HUES64 (cell line): ENCODE data around the gene ASAP2.
A peak's percentile ranks its signal among the peaks of the same experiment; 100 is the strongest.

Experiments used
- H3K27ac ChIP-seq: 2 replicates; pipeline ENCODE4 v1.7.0; 2013; ENCODE audit warnings: low read depth, low read length, inconsistent platforms
- H3K27me3 ChIP-seq: 2 replicates; pipeline ENCODE4 v1.6.1; 2013; ENCODE audit warnings: mild to moderate bottlenecking, low read length; ENCODE audit not compliant: insufficient read depth
- H3K36me3 ChIP-seq: 2 replicates; pipeline ENCODE4 v1.6.1; 2013; ENCODE audit warnings: mild to moderate bottlenecking, low read length; ENCODE audit not compliant: insufficient read depth
- H3K4me1 ChIP-seq: 2 replicates; pipeline ENCODE4 v1.6.1; 2013; ENCODE audit warnings: mild to moderate bottlenecking, low read length, moderate library complexity; ENCODE audit not compliant: insufficient read depth
- H3K4me3 ChIP-seq: 2 replicates; pipeline ENCODE4 v1.5.1; 2013; ENCODE audit warnings: mild to moderate bottlenecking, low read length, moderate library complexity
- H3K9ac ChIP-seq: 2 replicates; pipeline ENCODE4 v1.6.1; 2013; ENCODE audit warnings: mild to moderate bottlenecking, low read depth, low read length
- H3K9me3 ChIP-seq: 2 replicates; pipeline ENCODE4 v1.6.1; 2013; ENCODE audit warnings: low read depth, low read length; ENCODE audit not compliant: insufficient read depth
- WGBS: fragments of 150-250, 120-280 bp; methylation state at CpG from one replicate; pipeline ENCODE4 v1.1.7; 2013; ENCODE audit warnings: missing lambda C conversion rate; 5-methylcytosine and 5-hydroxymethylcytosine counted together

The ASAP2 gene

DNA sequence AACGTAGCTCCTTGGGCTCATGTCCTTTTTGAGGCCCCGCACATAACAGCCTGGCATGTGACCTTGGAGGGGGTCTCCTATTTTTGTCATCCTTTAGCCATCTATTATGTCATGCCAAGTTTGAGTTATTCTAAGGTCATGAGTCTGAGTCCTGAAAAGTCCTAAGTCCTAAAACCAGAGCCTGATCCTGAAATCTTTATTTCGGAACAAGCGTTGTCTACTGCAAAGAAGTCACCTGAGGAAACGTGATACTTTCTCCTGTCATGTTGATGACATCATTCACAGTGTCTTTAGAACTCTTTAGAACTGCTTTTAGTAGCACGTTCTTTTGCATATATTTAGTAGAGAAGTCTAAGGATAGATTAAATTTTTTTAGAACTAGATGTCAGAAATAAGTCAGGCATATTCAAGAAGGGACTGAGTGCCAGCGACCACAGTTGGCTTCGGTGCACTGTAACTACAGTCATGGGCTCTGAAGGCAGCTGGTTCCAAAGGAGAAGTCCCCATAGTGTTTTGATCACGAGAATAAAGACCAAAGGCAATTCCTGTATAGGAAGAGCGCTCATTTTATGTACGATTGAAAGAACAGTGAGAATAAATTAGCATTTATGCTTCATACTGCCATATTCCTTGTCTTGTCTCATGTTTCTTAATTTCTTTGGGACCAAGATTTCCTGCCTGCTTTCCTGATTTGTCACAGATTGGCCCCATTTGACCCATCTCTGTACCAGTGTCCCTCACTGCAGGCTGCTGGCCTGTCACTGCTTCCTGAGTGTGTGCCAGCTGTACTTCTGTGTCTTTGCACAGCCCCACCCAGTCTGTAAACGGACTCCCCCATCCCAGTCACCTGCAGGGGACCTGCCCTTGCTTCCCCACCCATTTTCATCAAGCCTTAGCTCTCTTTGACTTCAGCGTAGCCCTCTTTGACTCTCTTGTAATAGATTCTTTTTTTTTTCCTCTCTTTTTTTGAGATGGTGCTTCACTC, 75.8 kb downstream of the ASAP2 start:
- no peak overlapping the region for H3K4me3 ChIP-seq
- no peak overlapping the region for H3K9ac ChIP-seq
- H3K36me3 ChIP-seq = no peaks in the 10 kb centered on the region
- WGBS = 93% methylated on average over 13 of the region's 13 CpGs
- H3K27me3 ChIP-seq = no peaks in the 10 kb centered on the region
- H3K9me3 ChIP-seq = no peaks in the 10 kb centered on the region
- no peak overlapping the region for H3K27ac ChIP-seq
- no peaks in the 10 kb centered on the region; the same call in 1 of the 2 replicates for H3K4me1 ChIP-seq

DNA sequence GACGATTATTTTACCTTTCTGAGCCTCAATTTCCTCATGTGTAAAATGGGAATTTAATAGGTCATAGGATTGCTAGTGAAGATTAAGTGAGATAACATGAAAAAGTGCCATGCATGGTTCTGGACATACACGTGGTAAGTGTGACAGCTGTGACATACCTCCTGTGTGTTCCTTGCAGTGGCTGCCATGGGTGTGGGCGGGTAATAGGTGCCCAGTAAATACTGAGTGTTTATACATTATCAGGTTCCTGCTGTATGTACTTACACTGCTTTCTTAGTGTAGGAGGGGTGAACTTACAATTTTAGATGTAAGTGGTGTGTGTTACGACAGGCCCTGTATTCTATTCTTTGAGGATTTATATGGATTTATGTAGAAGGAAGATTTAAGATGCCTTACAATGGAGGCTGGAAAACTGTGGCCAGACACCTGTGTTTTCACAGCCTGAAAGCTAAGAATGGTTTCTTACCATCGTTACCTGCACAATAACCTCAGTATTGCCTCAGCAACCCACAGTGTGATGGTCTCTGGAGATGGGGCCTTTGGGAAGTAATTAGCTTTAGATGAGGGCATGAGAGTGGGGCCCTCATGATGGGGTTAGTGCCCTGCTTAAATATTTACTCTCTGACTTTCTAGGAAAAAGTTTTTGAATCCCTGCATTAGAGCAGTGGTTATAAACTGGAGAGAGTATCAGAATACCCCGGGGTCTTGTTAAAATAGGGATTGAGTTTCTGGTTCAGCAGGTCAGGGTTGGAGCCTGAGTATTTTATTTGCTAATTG, 78.1 kb downstream of the ASAP2 start:
- Histone ChIP-seq H3K36me3 (no peaks in the 10 kb centered on the region), H3K27ac (no peak overlapping the region)

DNA sequence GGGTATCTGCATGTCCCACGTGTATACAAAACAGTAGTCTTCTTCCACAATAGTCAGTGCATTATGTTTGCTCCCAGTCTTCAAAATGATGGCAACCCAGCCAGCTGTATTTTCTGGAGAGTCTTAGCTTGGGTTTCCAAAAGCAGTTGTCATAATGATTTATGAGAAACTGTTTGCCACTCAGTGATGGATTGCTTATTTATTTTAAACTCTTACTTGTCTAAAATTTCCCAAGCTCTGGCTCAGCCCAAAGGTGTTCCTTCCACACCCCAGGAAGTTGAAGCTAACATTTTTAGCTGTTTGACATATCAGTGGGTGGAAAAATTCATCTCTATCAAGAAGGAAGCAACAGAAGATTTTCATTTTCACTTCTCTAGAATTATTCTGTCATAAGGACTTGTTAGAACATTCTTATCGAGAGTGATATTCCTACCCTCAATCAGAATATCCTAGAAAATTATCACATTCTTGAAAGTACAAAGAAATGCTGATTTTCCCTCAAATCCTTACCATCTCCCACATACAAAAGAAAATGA, 78.8 kb downstream of the ASAP2 start:
- Histone ChIP-seq H3K4me3 (no peak overlapping the region), H3K27ac (no peak overlapping the region), H3K4me1 (peaks cover 21% of the 10 kb centered on the region), H3K27me3 (no peaks in the 10 kb centered on the region), H3K9me3 (no peaks in the 10 kb centered on the region), H3K36me3 (no peaks in the 10 kb centered on the region), H3K9ac (no peak overlapping the region)
- WGBS = 87% methylated on average over 2 of the region's 2 CpGs

More for the DNA sequence above, 78.1 kb downstream of the ASAP2 start:
- H3K4me1 ChIP-seq = peaks cover 18% of the 10 kb centered on the region
- no peak overlapping the region for H3K4me3 ChIP-seq
- no peaks in the 10 kb centered on the region for H3K27me3 ChIP-seq
- H3K9ac ChIP-seq = no peak overlapping the region
- 94% methylated on average over 6 of the region's 6 CpGs for WGBS
- H3K9me3 ChIP-seq = no peaks in the 10 kb centered on the region

DNA sequence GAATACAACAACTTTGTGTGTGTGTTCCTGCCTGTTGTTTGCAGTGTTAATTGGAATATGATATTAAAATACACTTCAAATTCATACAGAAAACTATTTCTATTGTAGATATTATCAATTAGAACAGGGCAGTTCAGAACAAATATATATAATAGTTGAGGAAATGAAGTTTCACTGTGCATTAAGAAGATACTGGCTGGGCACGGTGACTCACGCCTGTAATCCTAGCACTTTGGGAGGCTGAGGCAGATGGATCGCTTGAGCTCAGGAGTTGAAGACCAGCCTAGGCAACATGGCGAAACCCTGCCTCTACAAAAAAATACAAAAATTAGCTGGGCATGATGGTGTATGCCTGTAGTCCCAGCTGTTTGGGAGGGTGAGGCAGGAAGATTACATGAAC, 79.3 kb downstream of the ASAP2 start:
- Histone ChIP-seq H3K9me3 (no peaks in the 10 kb centered on the region), H3K9ac (no peak overlapping the region), H3K4me3 (no peak overlapping the region), H3K36me3 (no peaks in the 10 kb centered on the region), H3K4me1 (peaks cover 21% of the 10 kb centered on the region), H3K27me3 (no peaks in the 10 kb centered on the region), H3K27ac (no peak overlapping the region)
- 93% methylated on average over 3 of the region's 4 CpGs for WGBS

DNA sequence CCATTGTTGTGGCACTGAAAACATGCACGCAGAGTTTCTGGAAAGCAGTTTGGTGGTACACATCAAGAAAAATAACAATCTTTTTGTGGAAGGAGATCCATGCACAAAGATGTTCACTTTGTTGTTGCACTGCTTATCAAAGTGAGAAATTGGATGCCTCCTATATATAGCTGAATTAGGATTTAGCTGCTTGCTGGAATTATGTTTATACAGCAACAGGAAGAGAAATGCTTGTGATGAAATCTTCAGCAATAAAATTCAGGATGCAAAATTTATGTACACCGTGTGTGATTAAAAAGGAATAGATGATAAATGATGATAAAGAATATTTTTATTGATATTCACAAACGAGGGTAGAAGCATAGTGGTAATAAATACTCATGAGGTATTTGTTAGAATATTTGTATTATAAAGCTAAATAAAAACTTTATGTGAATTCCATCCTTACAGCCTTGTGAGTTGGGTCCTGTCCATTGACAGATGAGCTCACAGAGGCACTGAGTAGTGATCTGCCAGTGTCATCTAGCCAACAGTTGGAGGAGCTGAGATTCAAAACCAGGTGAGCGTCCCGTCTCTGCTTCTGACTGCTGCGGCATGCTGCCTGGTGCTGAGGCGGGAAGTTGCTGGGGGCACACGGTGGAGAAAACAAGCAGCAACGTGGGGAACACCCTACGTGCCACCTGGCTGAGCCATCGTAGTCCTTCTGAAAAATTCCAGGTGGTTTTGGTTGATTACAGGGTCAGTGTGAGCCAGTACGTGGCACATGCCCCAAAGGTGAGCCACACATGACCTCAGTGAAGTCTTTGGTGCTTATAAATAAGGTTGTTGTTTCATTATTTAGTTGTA, 80.2 kb downstream of the ASAP2 start:
- Histone ChIP-seq H3K27ac (no peak overlapping the region), H3K9me3 (no peaks in the 10 kb centered on the region), H3K27me3 (no peaks in the 10 kb centered on the region), H3K4me3 (no peak overlapping the region), H3K9ac (no peak overlapping the region), H3K4me1 (peaks cover 21% of the 10 kb centered on the region), H3K36me3 (no peaks in the 10 kb centered on the region)
- 94% methylated on average over 12 of the region's 12 CpGs for WGBS

DNA sequence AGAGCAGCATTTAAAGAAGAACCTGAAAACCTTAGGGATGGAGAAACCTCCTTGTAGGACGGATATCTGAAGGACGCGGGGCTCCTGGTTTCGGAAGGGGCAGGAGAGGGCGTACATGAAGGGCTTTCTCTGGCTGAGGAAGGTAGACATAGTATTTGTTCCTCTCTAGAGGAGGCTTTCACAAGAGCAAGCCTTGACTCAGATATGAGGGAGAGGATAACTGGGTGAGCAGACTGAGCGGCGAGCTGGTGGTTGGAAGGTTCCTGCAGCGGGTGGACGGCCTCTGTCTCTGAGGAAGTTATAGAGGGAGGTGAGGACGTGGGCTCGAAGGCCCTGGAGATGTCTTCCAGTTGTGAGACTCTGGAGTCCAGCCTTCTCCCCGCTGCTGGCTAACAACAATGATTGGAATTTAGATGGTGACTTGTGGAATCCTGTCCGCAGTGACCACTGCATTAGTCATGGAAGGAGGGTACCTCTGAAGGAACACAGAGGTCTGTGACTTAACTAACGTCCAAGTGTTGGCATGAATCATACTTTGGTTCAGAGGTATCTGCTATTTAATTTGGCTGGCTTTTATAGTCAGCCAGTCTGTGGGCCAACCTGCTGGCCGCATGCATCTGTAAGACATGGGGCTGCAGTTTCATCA, 80.9 kb downstream of the ASAP2 start:
- 93% methylated on average over 15 of the region's 15 CpGs for WGBS
- no peak overlapping the region for H3K9ac ChIP-seq
- H3K27ac ChIP-seq = no peak overlapping the region
- H3K36me3 ChIP-seq = no peaks in the 10 kb centered on the region
- no peak overlapping the region for H3K4me3 ChIP-seq
- no peaks in the 10 kb centered on the region for H3K27me3 ChIP-seq
- no peaks in the 10 kb centered on the region for H3K9me3 ChIP-seq
- H3K4me1 ChIP-seq = peaks cover 21% of the 10 kb centered on the region

DNA sequence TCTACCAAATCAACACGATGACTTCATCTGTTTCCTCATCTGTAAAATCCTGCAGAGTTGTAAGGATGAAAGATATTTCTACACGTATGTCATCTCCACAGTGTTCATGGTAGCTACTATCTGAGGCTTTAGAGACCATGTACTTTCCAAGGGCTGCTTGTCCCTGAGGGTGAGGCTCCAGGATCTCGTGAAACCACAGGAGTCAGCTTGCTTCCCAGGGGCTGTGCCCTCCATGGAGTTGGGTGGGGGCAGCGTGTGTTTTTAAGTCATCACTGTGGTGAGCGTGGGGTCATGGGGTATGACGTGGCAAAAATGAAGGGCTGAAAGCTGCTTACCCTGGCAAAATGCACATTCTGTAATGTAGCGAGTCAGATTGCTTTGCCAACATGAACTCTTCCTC, 81.6 kb downstream of the ASAP2 start:
- H3K9me3 ChIP-seq = no peaks in the 10 kb centered on the region
- H3K27me3 ChIP-seq = no peaks in the 10 kb centered on the region
- WGBS = 90% methylated on average over 7 of the region's 7 CpGs
- H3K9ac ChIP-seq = no peak overlapping the region
- no peak overlapping the region for H3K4me3 ChIP-seq
- H3K27ac ChIP-seq = peak overlapping the region; percentile 54; the same call in 1 of the 2 replicates
- H3K4me1 ChIP-seq = peaks cover 21% of the 10 kb centered on the region
- no peaks in the 10 kb centered on the region for H3K36me3 ChIP-seq

DNA sequence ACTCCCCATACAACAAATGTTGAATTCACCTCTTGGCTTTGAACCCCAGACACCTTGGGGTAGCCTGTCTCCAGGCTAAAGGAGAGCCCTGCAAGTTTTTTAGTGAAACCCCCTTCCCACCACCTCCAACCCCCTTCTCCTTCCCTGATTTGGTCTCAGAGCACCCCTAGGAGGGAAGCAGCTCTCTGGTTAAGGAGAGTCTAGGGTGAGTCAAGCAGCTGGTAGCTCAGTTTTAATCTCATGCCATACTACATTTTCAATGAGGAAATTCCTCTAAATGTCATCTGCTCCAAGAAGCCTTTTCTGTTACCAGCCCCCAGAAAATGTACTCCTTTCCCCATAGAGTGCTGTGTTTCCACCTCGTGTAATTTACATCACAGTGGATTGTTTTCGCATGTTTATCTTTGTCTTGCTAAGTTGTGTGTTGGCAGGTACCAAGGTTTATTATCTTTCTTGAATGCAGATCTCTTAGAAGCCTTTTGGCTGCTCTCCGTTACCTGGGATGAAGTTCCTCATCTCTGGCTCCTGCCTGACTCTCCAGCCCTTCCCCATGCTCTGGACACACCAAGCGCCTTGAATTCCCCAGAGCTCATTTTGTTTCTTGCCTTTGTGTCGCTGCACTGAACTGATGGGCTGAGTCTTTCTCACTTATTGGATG, 82.2 kb downstream of the ASAP2 start:
- Histone ChIP-seq H3K4me3 (no peak overlapping the region), H3K9me3 (no peaks in the 10 kb centered on the region), H3K27me3 (no peaks in the 10 kb centered on the region), H3K36me3 (no peaks in the 10 kb centered on the region), H3K9ac (no peak overlapping the region), H3K27ac (peak overlapping the region; percentile 54; the same call in 1 of the 2 replicates), H3K4me1 (peaks cover 21% of the 10 kb centered on the region)
- 51% methylated on average over 5 of the region's 5 CpGs for WGBS

DNA sequence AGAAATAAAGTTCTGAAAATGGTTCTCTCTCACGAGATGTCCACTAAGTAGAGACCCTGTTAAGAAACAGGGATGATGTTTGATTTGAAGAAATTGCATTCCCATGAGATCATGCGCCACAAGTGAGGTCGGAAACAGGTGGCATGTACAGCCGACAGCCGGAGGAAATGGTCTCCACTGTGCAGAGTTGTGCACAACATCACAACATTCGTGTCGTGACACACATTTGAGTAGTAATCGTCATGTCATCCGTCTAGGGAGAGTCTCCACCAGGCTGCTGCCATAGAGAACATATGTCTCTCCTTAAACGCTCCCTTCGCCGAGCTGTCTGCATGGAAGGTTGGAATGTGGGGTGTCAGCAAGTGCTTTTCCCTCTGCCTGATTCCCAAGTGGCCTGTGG, 84.7 kb downstream of the ASAP2 start:
- H3K27ac ChIP-seq = no peak overlapping the region
- 96% methylated on average over 12 of the region's 12 CpGs for WGBS
- H3K4me1 ChIP-seq = peaks cover 21% of the 10 kb centered on the region
- H3K27me3 ChIP-seq = no peaks in the 10 kb centered on the region
- no peaks in the 10 kb centered on the region for H3K9me3 ChIP-seq
- no peak overlapping the region for H3K9ac ChIP-seq
- no peaks in the 10 kb centered on the region for H3K36me3 ChIP-seq
- no peak overlapping the region for H3K4me3 ChIP-seq

DNA sequence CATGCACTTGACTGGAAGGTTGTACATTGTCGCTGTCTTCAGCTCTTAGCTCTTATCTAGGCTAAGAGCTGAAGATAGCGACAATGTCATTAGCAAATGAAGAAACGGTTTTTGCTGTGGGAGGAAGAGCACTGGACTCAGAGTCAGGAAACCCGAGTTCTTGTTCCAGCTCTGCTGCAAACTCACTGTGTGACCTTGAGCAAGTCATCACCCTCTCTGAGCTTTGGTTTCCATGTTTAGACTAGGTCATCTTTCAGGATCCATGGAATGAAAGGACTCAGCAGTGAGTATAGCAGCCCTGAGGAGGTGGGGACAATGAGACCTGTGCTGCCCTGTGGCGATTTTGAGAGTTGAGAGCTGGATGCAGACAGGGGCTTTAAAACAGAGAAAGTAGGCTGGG, 85.3 kb downstream of the ASAP2 start:
- Histone ChIP-seq H3K27ac (no peak overlapping the region), H3K9me3 (no peaks in the 10 kb centered on the region), H3K36me3 (no peaks in the 10 kb centered on the region), H3K9ac (no peak overlapping the region), H3K27me3 (no peaks in the 10 kb centered on the region), H3K4me1 (peaks cover 21% of the 10 kb centered on the region), H3K4me3 (no peak overlapping the region)
- 96% methylated on average over 5 of the region's 5 CpGs for WGBS
